ENCODE data around the gene CLIP2. TPM values are rescaled to one million over a fixed set of nuclear protein-coding genes. Genes with fewer than 3 reads are reported as not detected.
"Not testable (repeated sequence)": the region's sequence is repeated elsewhere in the genome, so short reads cannot be mapped to it uniquely, and the experiment has no call there.

The CLIP2 gene
- total RNA-seq, 4 donors from 2014 or later, result 5.6 to 20.8 (median 10.2) TPM

DNA sequence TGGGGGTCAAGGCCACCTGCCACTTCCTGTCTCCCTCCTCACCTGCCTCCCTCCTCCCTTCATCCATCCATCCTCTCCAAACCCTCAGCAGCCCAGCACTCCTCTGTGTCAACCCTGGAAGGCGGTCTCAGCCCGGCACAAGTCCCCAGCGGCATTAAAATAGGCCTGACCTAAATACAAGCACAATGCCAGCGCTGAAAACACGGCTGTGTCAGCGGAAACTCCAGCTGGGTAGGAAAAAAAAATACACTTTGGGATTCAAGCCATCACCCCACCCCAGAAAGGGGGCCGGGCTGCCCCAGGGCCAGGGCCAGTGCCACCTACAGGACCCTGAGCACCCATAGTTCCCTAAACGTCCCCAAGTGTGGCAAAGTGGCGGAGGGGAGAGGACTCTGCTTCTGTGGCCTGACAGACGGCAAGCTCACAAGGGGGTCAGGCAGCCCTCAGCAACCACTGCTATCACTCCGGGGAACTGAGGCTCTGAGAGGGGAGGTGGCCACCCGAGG, 141.8 kb downstream of the CLIP2 start:
- H3K27ac ChIP-seq, result peak overlapping the region in 2 of 4 donors; percentile 4 to 30
- WGBS, 2 donors, result 76 to 79% methylated on average over 8 to 11 of the region's 12 CpGs
- intact Hi-C loops (cut with DNase I), result no loop called here
- TF ChIP-seq, protein P1, sequence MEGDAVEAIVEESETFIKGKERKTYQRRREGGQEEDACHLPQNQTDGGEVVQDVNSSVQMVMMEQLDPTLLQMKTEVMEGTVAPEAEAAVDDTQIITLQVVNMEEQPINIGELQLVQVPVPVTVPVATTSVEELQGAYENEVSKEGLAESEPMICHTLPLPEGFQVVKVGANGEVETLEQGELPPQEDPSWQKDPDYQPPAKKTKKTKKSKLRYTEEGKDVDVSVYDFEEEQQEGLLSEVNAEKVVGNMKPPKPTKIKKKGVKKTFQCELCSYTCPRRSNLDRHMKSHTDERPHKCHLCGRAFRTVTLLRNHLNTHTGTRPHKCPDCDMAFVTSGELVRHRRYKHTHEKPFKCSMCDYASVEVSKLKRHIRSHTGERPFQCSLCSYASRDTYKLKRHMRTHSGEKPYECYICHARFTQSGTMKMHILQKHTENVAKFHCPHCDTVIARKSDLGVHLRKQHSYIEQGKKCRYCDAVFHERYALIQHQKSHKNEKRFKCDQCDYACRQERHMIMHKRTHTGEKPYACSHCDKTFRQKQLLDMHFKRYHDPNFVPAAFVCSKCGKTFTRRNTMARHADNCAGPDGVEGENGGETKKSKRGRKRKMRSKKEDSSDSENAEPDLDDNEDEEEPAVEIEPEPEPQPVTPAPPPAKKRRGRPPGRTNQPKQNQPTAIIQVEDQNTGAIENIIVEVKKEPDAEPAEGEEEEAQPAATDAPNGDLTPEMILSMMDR (IDR thresholded peaks at IDR 0.05), result no peak
- no peak for TF ChIP-seq POLR2A (IDR thresholded peaks at IDR 0.05)
- H3K4me1 ChIP-seq, result peaks cover 0 to 14% (median 0%) of the 10 kb centered on the region in 3 donors
- no peaks in the 10 kb centered on the region for H3K36me3 ChIP-seq
- H3K9me3 ChIP-seq, result no peaks in the 10 kb centered on the region
- DNase-seq, result no peak
- H3K27me3 ChIP-seq, result no peaks in the 10 kb centered on the region
- no peak overlapping the region for H3K4me3 ChIP-seq

DNA sequence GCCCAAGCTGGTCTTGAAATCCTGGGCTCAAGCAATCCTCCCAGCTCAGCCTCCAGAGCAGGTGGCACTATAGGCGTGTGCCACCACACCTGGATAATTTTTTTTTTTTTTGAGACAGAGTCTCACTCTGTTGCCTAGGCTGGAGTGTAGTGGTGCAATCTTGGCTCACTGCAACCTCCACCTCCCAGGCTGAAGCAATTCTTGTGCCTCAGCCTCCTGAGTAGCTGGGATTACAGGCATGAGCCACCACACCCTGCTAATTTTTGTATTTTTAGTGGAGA, 148.0 kb downstream of the CLIP2 start:
- H3K27ac ChIP-seq; intact Hi-C loops (cut with DNase I); DNase-seq; H3K36me3 ChIP-seq; H3K4me3 ChIP-seq; H3K27me3 ChIP-seq; H3K9me3 ChIP-seq; H3K4me1 ChIP-seq: not testable (repeated sequence)
- 67 to 100% methylated on average over 1 of the region's 1 CpG for WGBS, 2 donors

DNA sequence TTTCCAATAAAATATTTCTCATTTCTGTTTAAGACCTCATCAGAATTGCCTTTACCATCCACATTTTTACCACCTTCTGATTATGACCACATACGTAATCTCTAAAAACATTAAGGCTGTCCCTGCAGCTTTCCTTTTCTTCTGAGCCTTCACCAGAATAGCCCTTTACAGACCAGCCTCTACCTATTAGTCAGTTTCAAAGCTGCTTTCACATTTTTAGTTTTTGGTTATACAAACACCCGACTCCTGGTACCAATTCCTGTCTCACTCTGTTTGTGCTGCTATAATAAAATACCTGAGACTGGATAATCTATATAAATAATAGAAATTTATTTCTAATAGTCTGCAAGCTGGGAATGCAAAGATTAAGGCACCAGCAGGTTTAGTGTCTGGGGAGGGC, 149.1 kb downstream of the CLIP2 start:
- Histone ChIP-seq H3K36me3 (no peaks in the 10 kb centered on the region), H3K4me1 (no peaks in the 10 kb centered on the region), H3K27me3 (peaks cover 0 to 7% (median 0%) of the 10 kb centered on the region in 4 donors), H3K9me3 (peaks cover 0 to 4% (median 0%) of the 10 kb centered on the region in 3 donors), H3K27ac (no peak overlapping the region), H3K4me3 (no peak overlapping the region)
- TF ChIP-seq, protein P1 (IDR thresholded peaks at IDR 0.05), result no peak
- TF ChIP-seq POLR2A (IDR thresholded peaks at IDR 0.05), result no peak
- no peak for DNase-seq
- 96 to 100% methylated on average over 2 of the region's 2 CpGs for WGBS, 2 donors
- intact Hi-C loops (cut with DNase I), result no loop called here

DNA sequence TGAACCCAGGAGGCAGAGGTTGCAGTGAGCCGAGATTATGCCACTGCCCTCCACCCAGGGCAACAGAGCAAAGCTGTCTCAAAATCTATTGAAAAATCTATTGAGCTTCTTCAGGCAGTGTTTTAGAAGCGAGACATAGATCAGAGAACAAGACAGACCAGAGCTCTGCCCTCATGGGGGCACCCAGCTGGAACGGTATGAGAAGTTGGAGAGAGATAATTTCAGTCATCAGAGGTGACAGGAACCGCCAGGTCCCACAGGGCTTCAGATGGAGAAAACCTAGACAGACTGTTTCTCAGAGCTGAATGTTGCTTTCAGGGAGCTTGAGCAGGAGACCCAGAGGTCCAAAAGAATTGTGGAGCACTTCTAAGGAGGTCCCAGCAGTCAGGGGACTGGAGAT, 150.3 kb downstream of the CLIP2 start:
- intact Hi-C loops (cut with DNase I), result no loop called here
- H3K36me3 ChIP-seq, result no peaks in the 10 kb centered on the region
- H3K27ac ChIP-seq, result no peak overlapping the region
- TF ChIP-seq POLR2A (IDR thresholded peaks at IDR 0.05), result no peak
- TF ChIP-seq, protein P1 (IDR thresholded peaks at IDR 0.05), result no peak
- DNase-seq, result no peak
- peaks cover 0 to 7% (median 0%) of the 10 kb centered on the region in 4 donors for H3K27me3 ChIP-seq
- H3K4me1 ChIP-seq, result no peaks in the 10 kb centered on the region
- peaks cover 0 to 4% (median 0%) of the 10 kb centered on the region in 3 donors for H3K9me3 ChIP-seq
- 78 to 85% methylated on average over 4 of the region's 4 CpGs for WGBS, 2 donors
- no peak overlapping the region for H3K4me3 ChIP-seq

DNA sequence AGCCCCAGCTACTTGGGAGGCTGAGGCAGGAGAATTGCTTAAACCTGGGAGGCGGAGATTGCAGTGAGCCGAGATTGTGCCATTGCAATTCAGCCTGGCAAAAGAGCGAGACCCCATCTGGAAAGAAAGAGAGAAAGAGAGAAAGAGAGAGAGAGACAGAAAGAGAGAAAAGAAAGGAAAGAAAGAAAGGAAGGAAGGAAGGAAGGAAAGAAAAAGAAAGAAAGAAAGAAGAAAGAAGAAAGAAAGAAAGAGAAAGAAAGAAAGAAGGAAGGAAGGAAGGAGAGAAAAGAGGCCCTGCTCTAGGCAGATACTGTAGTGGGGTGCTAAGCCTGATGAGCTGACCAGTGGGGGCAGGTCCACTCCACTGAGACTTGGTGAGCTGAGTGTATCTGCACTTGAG, 150.9 kb downstream of the CLIP2 start:
- H3K4me1 ChIP-seq; DNase-seq; intact Hi-C loops (cut with DNase I): not testable (repeated sequence)

DNA sequence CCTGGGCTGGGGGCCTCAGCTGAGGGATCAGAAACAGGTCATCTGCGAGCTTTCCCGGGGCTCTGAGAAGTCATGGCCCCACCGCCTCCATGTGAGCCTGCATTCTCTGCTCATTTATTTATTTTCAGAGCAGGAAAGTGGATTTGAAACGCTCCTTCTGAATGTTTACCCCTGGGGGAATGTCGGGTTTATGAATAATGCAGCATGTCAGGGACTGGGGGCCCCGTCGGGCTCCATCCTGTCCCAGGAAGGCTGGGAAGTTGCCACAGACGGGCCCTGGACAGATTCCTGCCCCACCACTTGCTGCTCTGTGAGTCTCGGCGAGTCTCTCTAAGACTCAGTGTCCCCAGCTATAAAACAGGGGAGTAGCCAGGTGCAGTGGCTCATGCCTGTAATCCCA, 152.6 kb downstream of the CLIP2 start:
- TF ChIP-seq, protein P1 (IDR thresholded peaks at IDR 0.05), result no peak
- TF ChIP-seq POLR2A (IDR thresholded peaks at IDR 0.05), result no peak
- peaks cover 0 to 7% (median 0%) of the 10 kb centered on the region in 4 donors for H3K27me3 ChIP-seq
- H3K27ac ChIP-seq, result no peak overlapping the region
- intact Hi-C loops (cut with DNase I), result no loop called here
- H3K9me3 ChIP-seq, result peaks cover 0 to 4% (median 0%) of the 10 kb centered on the region in 3 donors
- DNase-seq, result no peak
- H3K4me3 ChIP-seq, result no peak overlapping the region
- no peaks in the 10 kb centered on the region for H3K4me1 ChIP-seq
- H3K36me3 ChIP-seq, result no peaks in the 10 kb centered on the region
- WGBS, 2 donors, result 70% methylated on average over 2 of the region's 10 CpGs; no CpG with 5 or more reads in 1 of the 2 donors

More for the DNA sequence above, 150.9 kb downstream of the CLIP2 start:
- not testable (repeated sequence) for H3K9me3 ChIP-seq, H3K27ac ChIP-seq, H3K27me3 ChIP-seq, H3K36me3 ChIP-seq, H3K4me3 ChIP-seq
- 100% methylated on average over 3 of the region's 3 CpGs; no CpG with 5 or more reads in 1 of the 2 donors for WGBS, 2 donors

All from esophagus squamous epithelium (tissue), 5 donors.